Measurements from ENCODE around the gene SNRPN.
A peak's percentile ranks its signal among the peaks of the same experiment; 100 is the strongest.
"Not testable (repeated sequence)": the region's sequence is repeated elsewhere in the genome, so short reads cannot be mapped to it uniquely, and the experiment has no call there.

The SNRPN gene

DNA sequence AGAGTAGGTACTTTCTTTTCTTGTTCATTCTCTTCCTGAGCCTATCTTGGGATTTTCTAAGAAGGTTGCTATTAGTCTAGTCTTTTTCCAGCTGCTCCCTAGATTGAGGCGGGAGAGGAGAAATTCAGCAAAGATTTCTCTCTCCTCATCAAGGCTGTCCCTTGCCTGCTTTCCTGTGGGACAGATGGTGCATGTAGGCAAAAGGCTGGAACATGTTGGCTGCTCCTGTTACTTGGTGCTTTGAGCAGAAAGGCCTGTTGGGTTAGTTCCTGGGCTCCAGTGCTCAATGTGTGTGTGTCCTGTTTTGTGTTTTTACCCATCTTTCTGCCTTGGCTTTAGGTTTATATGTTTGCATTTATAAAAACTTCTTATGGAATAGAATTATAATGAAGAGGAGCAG lies 9.1 kb upstream of the SNRPN start:
- in situ Hi-C loops (cut with HindIII; ENCODE audit: low pct_unique_long_range_greater_than_20kb, low sequenced_read_pairs) = no loop called here
- TF ChIP-seq JUND (IDR thresholded peaks at IDR 0.05; ENCODE audit: low read depth) = no peak
- DNase-seq (ENCODE audit: low read depth in 1 of 2, low spot score in 1 of 2) = peak in 1 of 2 experiments; percentile 9

- DNase-seq (ENCODE audit: low read depth in 1 of 2, low spot score in 1 of 2) = no peak
- in situ Hi-C loops (cut with HindIII; ENCODE audit: low pct_unique_long_range_greater_than_20kb, low sequenced_read_pairs) = no loop called here
- TF ChIP-seq JUND (IDR thresholded peaks at IDR 0.05; ENCODE audit: low read depth) = no peak
Observed at GRCh38 chr15:24948495-24948894, 6.3 kb upstream of the SNRPN start.

DNA sequence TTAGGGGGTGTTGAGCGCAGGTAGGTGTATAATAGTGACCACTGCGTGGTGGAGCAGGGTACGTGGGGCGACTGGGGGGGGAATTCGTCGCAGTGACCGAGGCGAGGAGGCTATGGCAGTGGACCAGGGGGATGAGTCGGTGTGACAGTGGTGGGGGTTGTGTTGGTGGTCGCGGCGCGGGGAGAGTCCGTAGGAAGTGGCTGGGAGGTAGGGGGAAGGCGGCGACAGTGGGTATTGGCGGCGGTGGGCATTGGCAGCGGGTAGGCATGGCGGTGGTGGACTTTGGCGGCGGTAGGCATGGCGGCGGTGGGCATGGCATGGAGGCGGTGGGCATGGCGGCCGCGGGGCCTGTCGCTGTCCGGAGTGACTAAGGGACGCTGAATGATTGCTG lies 739 bp downstream of the SNRPN start:
- in situ Hi-C loops (cut with HindIII; ENCODE audit: low pct_unique_long_range_greater_than_20kb, low sequenced_read_pairs) = no loop called here
- no peak for DNase-seq (ENCODE audit: low read depth in 1 of 2, low spot score in 1 of 2)
- no peak for TF ChIP-seq JUND (IDR thresholded peaks at IDR 0.05; ENCODE audit: low read depth)

DNA sequence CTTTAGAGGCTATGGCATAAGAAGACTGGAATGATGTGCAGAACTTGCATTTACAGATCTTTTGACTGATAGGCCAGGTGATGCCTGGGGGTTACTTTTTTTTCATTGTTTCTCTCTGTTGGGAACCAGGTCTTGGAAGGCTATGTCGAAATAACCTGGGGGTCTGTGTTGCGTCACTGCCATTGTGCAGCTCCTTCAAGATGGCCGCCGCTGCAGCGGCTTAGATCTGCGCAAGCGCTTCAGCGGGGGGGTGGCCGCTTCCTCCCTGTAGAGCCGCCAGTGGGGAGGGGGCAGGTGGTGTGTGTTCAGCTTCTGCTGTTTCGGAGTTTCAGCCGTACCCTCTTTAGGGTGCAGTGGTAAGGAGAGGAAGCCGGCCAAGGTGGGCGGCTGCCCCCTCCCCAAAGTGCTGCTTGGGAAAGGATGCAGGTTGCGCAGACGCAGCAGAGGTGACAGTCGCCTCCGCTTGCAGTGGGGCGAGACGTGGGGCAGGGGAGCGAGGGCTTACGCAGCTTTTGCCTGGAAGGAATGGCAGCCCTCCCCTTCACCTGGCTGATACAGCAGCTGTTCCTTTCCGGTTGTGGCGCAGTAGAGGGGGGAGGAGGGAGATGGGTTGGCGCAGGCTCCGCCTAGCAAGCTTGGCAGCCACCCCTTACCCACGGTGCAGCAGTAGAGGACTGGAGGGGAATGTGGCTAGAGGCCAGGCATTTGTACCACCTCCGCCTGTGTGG lies 1.5 kb downstream of the SNRPN start:
- TF ChIP-seq JUND (IDR thresholded peaks at IDR 0.05; ENCODE audit: low read depth) = no peak
- DNase-seq (ENCODE audit: low read depth in 1 of 2, low spot score in 1 of 2) = peak; percentile 33 to 79
- in situ Hi-C loops (cut with HindIII; ENCODE audit: low pct_unique_long_range_greater_than_20kb, low sequenced_read_pairs) = no loop called here

DNA sequence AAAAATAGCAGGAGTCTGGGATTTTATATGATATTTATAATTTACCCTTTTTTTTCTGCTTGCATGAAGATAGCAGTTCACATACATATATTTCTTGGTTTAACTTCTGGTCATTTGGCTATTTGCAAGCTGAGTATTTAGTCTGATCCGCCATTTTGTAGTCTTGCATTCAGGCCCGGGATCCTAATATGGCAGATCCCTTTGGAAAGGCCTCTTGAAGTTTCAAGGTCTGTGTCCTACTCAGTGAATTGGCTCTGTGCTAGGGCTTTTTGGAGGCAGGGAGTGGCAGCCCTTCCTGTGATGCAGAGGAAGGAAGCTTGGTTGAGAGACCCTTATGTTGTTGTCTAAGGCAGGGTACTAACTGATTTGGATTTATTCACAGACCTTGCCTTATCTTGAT lies 2.9 kb downstream of the SNRPN start:
- no peak for TF ChIP-seq JUND (IDR thresholded peaks at IDR 0.05; ENCODE audit: low read depth)
- in situ Hi-C loops (cut with HindIII; ENCODE audit: low pct_unique_long_range_greater_than_20kb, low sequenced_read_pairs) = no loop called here
- no peak for DNase-seq (ENCODE audit: low read depth in 1 of 2, low spot score in 1 of 2)

GRCh38 chr15:24961967-24962366 lies 7.2 kb downstream of the SNRPN start:
- in situ Hi-C loops (cut with HindIII; ENCODE audit: low pct_unique_long_range_greater_than_20kb, low sequenced_read_pairs) = no loop called here

GRCh38 chr15:24962880-24963279 lies 8.1 kb downstream of the SNRPN start:
- in situ Hi-C loops (cut with HindIII; ENCODE audit: low pct_unique_long_range_greater_than_20kb, low sequenced_read_pairs) = no loop called here
- no peak for DNase-seq (ENCODE audit: low read depth in 1 of 2, low spot score in 1 of 2)
- no peak for TF ChIP-seq JUND (IDR thresholded peaks at IDR 0.05; ENCODE audit: low read depth)

More at GRCh38 chr15:24961967-24962366, 7.2 kb downstream of the SNRPN start:
- DNase-seq (ENCODE audit: low read depth in 1 of 2, low spot score in 1 of 2) = no peak
- no peak for TF ChIP-seq JUND (IDR thresholded peaks at IDR 0.05; ENCODE audit: low read depth)

GRCh38 chr15:24966364-24967103 lies 11.7 kb downstream of the SNRPN start:
- in situ Hi-C loops (cut with HindIII; ENCODE audit: low pct_unique_long_range_greater_than_20kb, low sequenced_read_pairs) = no loop called here
- no peak for TF ChIP-seq JUND (IDR thresholded peaks at IDR 0.05; ENCODE audit: low read depth)
- no peak for DNase-seq (ENCODE audit: low read depth in 1 of 2, low spot score in 1 of 2)

- TF ChIP-seq JUND (IDR thresholded peaks at IDR 0.05; ENCODE audit: low read depth) = no peak
- no peak for DNase-seq (ENCODE audit: low read depth in 1 of 2, low spot score in 1 of 2)
- in situ Hi-C loops (cut with HindIII; ENCODE audit: low pct_unique_long_range_greater_than_20kb, low sequenced_read_pairs) = no loop called here
Observed at GRCh38 chr15:24971052-24971451, 16.3 kb downstream of the SNRPN start.

DNA sequence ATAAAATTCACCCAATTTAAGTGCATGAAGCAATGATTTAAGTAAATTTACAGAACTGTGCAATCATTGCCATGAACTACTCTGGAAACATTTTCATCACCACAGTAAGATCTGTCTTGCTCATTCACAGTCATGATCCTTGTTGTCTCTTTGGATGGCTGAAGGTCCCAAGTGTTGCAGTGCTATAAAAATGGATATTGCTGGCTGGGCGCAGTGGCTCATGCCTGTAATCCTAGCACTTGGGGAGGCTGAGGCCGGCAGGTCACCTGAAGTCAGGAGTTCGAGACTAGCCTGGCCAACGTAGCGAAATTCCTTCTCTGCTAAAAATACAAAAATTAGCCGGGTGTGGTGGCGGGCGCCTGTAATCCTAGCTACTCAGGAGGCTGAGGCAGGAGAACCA lies 17.0 kb downstream of the SNRPN start:
- in situ Hi-C loops (cut with HindIII; ENCODE audit: low pct_unique_long_range_greater_than_20kb, low sequenced_read_pairs) = no loop called here
- TF ChIP-seq JUND (IDR thresholded peaks at IDR 0.05; ENCODE audit: low read depth) = no peak

DNA sequence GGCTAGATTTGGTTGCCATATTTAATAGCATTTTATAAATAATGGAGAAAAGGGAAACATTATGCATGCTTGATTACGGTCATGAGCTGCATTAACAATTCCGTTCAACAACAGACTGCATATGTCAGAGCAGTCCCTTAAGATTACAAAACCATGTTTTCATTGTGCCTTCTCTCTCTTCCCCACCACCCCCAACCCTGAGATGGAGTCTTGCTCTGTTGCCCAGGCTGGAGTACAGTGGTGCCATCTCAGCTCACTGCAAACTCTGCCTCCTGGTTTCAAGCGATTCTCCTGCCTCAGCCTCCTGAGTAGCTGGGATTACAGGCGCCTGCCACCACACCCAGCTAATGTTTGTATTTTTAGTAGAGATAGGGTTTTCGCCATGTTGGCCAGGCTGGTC lies 17.9 kb downstream of the SNRPN start:
- DNase-seq (ENCODE audit: low read depth in 1 of 2, low spot score in 1 of 2); in situ Hi-C loops (cut with HindIII; ENCODE audit: low pct_unique_long_range_greater_than_20kb, low sequenced_read_pairs): not testable (repeated sequence)

More for the DNA sequence above, 17.0 kb downstream of the SNRPN start:
- DNase-seq (ENCODE audit: low read depth in 1 of 2, low spot score in 1 of 2) = no peak

DNA sequence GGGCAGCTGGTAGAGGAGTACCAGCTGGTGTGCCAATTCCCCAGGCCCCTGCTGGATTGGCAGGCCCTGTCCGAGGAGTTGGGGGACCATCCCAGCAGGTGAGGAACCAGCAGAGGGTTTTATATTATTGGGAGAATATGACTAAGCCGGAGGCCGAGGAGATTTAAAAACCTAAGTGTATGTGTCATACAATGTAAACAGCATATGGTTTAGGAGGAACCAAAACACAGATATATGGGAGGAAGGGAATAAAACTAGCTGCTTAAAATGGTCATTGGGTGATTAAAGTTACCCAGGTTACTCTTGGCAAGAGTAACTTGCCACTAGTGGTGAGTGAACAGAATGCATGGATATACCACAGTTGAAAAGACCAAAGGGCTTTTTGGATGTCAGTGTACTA lies 22.1 kb downstream of the SNRPN start:
- in situ Hi-C loops (cut with HindIII; ENCODE audit: low pct_unique_long_range_greater_than_20kb, low sequenced_read_pairs) = no loop called here
- DNase-seq (ENCODE audit: low read depth in 1 of 2, low spot score in 1 of 2) = no peak
- TF ChIP-seq JUND (IDR thresholded peaks at IDR 0.05; ENCODE audit: low read depth) = no peak

- no peak for DNase-seq (ENCODE audit: low read depth in 1 of 2, low spot score in 1 of 2)
- no peak for TF ChIP-seq JUND (IDR thresholded peaks at IDR 0.05; ENCODE audit: low read depth)
- in situ Hi-C loops (cut with HindIII; ENCODE audit: low pct_unique_long_range_greater_than_20kb, low sequenced_read_pairs) = no loop called here
Observed at GRCh38 chr15:24977686-24978085, 22.9 kb downstream of the SNRPN start.

All from T47D (cell line).